Left lung (tissue), 10 donors: ENCODE data around the gene SET. TPM values are rescaled to one million over a fixed set of nuclear protein-coding genes. Genes with fewer than 3 reads are reported as not detected.
"Not testable (repeated sequence)": the region's sequence is repeated elsewhere in the genome, so short reads cannot be mapped to it uniquely, and the experiment has no call there.

ENCODE experiments used
- ATAC-seq: fragments of 200-7000 bp; cut with Tn5 transposase; one replicate; pipeline ENCODE4 v1.9.1; 2020; ENCODE audit warnings: moderate library complexity
- DNase-seq, 4 donors: peaks; one replicate each; pipeline ENCODE4 v3.0.0-alpha.2; 2013 to 2020
- H3K27ac ChIP-seq, 2 donors: fragments of 200-600 bp; sonication (generic) in 1 of 2; one replicate each; pipeline versions ENCODE4 v1.5.0 to v1.8.0; 2020 to 2021
- H3K27me3 ChIP-seq, 2 donors: fragments of 200-600 bp; sonication (generic) in 1 of 2; one replicate each; pipeline versions ENCODE4 v1.5.0 to v1.8.0; 2020 to 2021
- H3K36me3 ChIP-seq, 2 donors: fragments of 200-600 bp; sonication (generic) in 1 of 2; one replicate each; pipeline versions ENCODE4 v1.5.0 to v1.8.0; 2020 to 2021
- H3K4me1 ChIP-seq, 2 donors: fragments of 200-600 bp; one replicate each; pipeline ENCODE4 v1.8.0; 2021
- H3K4me3 ChIP-seq, 2 donors: fragments of 200-600 bp; sonication (generic) in 1 of 2; one replicate each; pipeline versions ENCODE4 v1.5.0 to v1.8.0; 2020 to 2021; ENCODE audit warnings: mild to moderate bottlenecking in 1 of 2
- H3K9me3 ChIP-seq, 2 donors: fragments of 200-600 bp; sonication (generic) in 1 of 2; one replicate each; pipeline versions ENCODE4 v1.5.0 to v1.8.0; 2020 to 2021
- CTCF ChIP-seq, 2 donors: fragments of 200-600 bp; sonication (generic) in 1 of 2; IDR thresholded peaks; one replicate each; pipeline versions ENCODE4 v1.5.0 to v1.8.0; 2021; ENCODE audit warnings: antibody characterized with exemption in 2 of 2
- intact Hi-C, 2 donors: fragments of 100-400 bp; cut with DNase I; formaldehyde crosslinking; loops; one replicate each; pipeline versions ENCODE4 v1.11.2 to v1.14.2; 2022
- polyA plus RNA-seq, 6 donors: library from polyadenylated mRNA; unstranded; fragments of 120-200 nt; gene quantifications; one replicate each; pipeline ENCODE4 v1.2.1, GENCODE V29; 2013; ENCODE audit not compliant: insufficient read length in 6 of 6
- total RNA-seq, 2 donors: library from RNA; stranded (reverse); fragmentation: NEBNext Ultra II Directional; extraction: Animal tissue kit (Norgen Biotek cat#: 25700); gene quantifications; one replicate each; pipeline ENCODE4 v1.2.1, GENCODE V29; 2021
- donor health status: DM: no; HTN: yes; CAD: no.
- donor health status: DM: no; HTN: no; CAD: no.

The SET gene
- total and polyA plus RNA-seq, 8 donors = 249 to 615 (median 536) TPM

- ATAC-seq = no peak
- no peaks in the 10 kb centered on the region for H3K27me3 ChIP-seq
- peak overlapping the region; percentile 68 to 90 for H3K4me3 ChIP-seq
- intact Hi-C loops = no loop called here
- H3K9me3 ChIP-seq = no peaks in the 10 kb centered on the region
- no peak for TF ChIP-seq CTCF (IDR thresholded peaks at IDR 0.05)
- H3K36me3 ChIP-seq = peaks cover 8 to 41% of the 10 kb centered on the region in 2 donors
- peak overlapping the region in 1 of 2 donors; percentile 37 for H3K27ac ChIP-seq
- peaks cover 14 to 51% of the 10 kb centered on the region in 2 donors for H3K4me1 ChIP-seq
- DNase-seq = no peak
Observed at GRCh38 chr9:128690684-128691034, 1.6 kb downstream of the SET start.

GRCh38 chr9:128693738-128694137 lies 4.7 kb downstream of the SET start:
- H3K9me3 ChIP-seq, H3K27ac ChIP-seq, H3K4me3 ChIP-seq, H3K27me3 ChIP-seq, DNase-seq, ATAC-seq, intact Hi-C loops: not testable (repeated sequence)
- peaks cover 8 to 53% of the 10 kb centered on the region in 2 donors for H3K36me3 ChIP-seq
- peaks cover 11 to 21% of the 10 kb centered on the region in 2 donors for H3K4me1 ChIP-seq

GRCh38 chr9:128694344-128694743 lies 5.3 kb downstream of the SET start:
- ATAC-seq (no peak), DNase-seq (peak in 1 of 4 donors; percentile 2)
- TF ChIP-seq CTCF (IDR thresholded peaks at IDR 0.05) = no peak
- peaks cover 8 to 53% of the 10 kb centered on the region in 2 donors for H3K36me3 ChIP-seq
- peaks cover 11 to 21% of the 10 kb centered on the region in 2 donors for H3K4me1 ChIP-seq
- intact Hi-C loops = no loop called here
- H3K27me3 ChIP-seq = no peaks in the 10 kb centered on the region
- H3K27ac ChIP-seq = no peak overlapping the region
- no peak overlapping the region for H3K4me3 ChIP-seq
- no peaks in the 10 kb centered on the region for H3K9me3 ChIP-seq

- Histone ChIP-seq H3K27me3 (no peaks in the 10 kb centered on the region), H3K4me1 (peaks cover 0 to 15% of the 10 kb centered on the region in 2 donors), H3K4me3 (no peak overlapping the region), H3K27ac (no peak overlapping the region), H3K36me3 (peaks cover 8 to 44% of the 10 kb centered on the region in 2 donors), H3K9me3 (no peaks in the 10 kb centered on the region)
- intact Hi-C loops = no loop called here
- DNase-seq = peak in 1 of 4 donors; percentile 6
- no peak for TF ChIP-seq CTCF (IDR thresholded peaks at IDR 0.05)
- no peak for ATAC-seq
Observed at GRCh38 chr9:128696923-128697707, 8.1 kb downstream of the SET start.

- H3K27ac ChIP-seq, H3K9me3 ChIP-seq, H3K4me3 ChIP-seq, ATAC-seq, intact Hi-C loops, H3K27me3 ChIP-seq: not testable (repeated sequence)
- peaks cover 0 to 28% of the 10 kb centered on the region in 2 donors for H3K4me1 ChIP-seq
- H3K36me3 ChIP-seq = peaks cover 0 to 23% of the 10 kb centered on the region in 2 donors
- DNase-seq = peak in 2 of 4 donors; percentile 11 to 35
Observed at GRCh38 chr9:128699096-128699795, 10.2 kb downstream of the SET start.

GRCh38 chr9:128701227-128701854 lies 12.3 kb downstream of the SET start:
- Histone ChIP-seq H3K36me3 (peaks cover 0 to 10% of the 10 kb centered on the region in 2 donors), H3K27ac (no peak overlapping the region), H3K9me3 (no peaks in the 10 kb centered on the region), H3K27me3 (no peaks in the 10 kb centered on the region), H3K4me3 (peak overlapping the region in 1 of 2 donors; percentile 84), H3K4me1 (peaks cover 0 to 28% of the 10 kb centered on the region in 2 donors)
- TF ChIP-seq CTCF (IDR thresholded peaks at IDR 0.05) = no peak
- intact Hi-C loops = no loop called here
- ATAC-seq (no peak), DNase-seq (peak in 1 of 4 donors; percentile 17)
